GM19468 (cell line): Measurements from ENCODE around the gene OAS2.

Experiments used
- ATAC-seq: cut with Tn5 transposase; IDR thresholded peaks from one replicate; pipeline ENCODE4 v1.9.1; 2021; ENCODE audit warnings: mild to moderate bottlenecking, moderate library complexity, moderate number of reproducible peaks; ENCODE audit not compliant: unreplicated experiment; ENCODE audit errors: extremely low read depth

Gene OAS2

DNA sequence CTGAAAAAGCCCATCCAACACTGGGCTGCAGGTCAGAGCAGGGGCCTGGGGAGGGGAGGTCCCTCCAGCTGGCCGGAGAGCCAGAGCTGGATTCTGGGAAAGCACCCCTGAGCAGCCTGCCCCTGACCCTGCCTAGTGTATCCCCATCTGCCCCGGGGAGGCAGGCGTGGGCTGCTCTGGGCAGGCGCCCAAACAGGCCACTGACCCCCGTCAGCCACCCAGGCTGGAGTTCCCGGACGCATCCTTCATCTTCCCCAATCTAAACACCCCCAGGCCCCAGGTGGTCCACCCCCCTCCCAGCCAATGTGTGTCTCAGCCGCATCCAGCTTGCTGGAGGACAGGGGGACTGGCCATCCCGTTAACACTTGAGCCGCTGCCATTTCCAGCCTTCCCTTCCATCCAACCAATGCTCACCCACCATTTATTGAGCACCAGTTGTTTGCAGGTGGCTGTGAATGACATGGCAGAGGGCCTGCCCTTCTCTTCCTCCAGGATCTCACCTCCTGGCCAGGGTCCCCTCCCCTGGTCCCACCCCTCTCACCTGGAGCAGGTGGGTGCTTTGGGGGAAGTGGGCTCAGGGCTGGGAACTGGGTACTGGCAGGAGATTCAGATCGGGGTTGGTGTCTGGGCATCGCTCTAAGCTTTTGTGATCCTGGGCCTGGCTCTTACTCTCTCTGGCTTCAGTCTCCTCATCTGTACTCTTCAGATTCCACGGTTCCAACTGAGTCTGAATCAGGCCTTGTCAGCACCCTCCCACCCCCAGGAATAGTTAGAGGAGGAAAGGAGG lies 77.5 kb downstream of the OAS2 start:
- no peak for ATAC-seq

- no peak for ATAC-seq
Measured at GRCh38 chr12:113056381-113056630, 78.0 kb downstream of the OAS2 start.

DNA sequence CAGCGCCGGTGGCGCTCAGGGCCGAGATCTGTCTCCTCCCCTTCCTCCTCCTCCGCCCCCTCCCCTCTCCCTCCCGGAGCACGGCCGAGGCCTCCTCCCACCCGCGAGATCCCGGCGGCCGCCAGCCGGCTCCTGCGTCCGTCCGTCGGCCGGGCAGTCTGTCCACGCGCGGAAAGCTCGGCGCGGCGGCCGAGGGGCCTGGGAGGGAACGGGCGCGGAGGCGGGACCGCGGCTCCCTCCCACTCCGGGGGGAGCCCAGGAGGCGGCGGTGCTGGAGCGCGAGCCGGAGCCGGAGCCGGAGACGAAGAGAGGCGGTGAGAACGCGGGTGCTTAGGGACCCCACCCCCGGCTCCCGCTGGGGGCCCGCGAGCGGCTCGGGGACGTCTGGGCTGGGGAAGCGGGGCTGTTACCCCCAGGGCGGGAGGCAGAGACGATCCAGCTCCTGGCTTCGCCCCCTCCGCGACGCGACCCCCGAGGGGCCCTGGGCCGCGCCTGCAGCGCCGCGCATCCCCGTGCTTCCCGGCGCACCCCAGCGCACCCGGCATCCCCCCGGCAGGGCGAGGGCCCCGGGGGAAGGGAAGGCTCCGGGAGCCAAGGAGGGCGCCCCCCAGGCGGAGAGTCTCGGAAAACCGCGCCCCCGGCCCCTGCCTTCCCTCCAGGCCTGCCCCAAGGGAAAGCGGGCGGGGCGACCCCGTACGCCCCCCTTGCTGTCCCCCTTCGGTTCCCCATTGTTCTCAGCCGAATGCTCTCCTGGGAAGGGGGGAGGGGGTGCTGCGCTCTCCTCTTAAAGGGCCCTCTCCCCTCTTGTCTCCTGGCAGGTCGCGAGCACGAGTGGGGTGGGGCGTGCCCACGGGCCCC lies 78.5 kb downstream of the OAS2 start, which contains the start of gene DTX1:
Gene DTX1 (plus strand): TSS at position 100 of the 858 bp plus-strand sequence. CDS start 1,463 bp downstream, outside the sequence.
- ATAC-seq = no peak

GRCh38 chr12:113057565-113058485 lies 79.5 kb downstream of the OAS2 start:
- ATAC-seq = no peak

DNA sequence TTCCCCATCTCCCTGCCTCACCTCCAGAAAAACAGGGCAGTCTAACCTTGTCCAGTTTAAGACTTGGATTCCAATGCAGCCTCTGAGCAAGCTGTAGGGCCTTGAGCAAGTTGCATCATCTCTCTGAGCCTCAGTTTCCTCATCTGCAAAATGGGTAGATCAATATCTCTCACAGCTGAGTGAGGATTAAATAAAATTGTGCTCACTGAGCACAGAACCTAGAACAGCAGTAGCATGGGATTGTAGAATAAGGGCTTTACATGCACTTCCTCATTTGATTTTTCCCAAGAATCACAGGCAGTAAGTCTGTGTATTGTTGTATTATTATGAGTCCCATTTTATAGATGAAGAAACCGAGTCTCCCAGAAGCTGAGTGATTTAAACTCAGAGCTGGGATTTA lies 80.2 kb downstream of the OAS2 start:
- ATAC-seq = no peak

- ATAC-seq = no peak
Measured at GRCh38 chr12:113059071-113059595, 80.8 kb downstream of the OAS2 start.

- no peak for ATAC-seq
Measured at GRCh38 chr12:113060336-113060960, 82.1 kb downstream of the OAS2 start.

DNA sequence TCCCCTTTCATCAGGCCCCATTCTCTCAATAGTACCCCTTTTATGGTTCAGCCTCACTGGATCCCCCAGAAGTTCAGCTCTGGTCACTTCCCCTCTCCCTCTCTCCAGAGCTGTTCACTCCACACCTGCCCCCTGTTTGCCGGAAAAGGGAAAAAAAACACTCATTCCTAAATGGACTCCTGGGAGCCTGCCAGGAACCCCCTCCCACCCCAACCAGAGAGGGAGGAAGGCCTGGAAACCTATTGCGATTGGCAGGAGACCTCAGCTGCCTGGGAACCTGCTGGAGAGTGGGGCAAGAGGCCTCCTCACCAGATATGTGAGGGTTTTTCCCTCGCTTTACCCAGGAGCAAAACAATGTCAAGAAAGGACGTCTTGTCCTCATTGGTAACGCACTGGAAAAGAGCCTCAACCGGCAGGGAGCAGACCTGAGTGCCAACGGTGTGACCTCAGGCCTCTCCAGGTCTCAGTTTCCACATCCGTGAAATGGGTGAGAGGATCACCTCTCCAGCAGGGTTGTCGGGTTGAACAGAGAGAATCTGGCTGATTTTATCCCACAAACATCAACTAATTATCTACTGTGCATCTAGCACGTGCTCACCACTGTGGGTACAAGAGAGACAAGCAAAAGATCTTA lies 82.9 kb downstream of the OAS2 start:
- ATAC-seq = no peak
